Cerebellar cortex (tissue), 1 donor: Measurements from ENCODE around the gene EVL.
"Not testable (repeated sequence)": the region's sequence is repeated elsewhere in the genome, so short reads cannot be mapped to it uniquely, and the experiment has no call there.

Source experiments
- DNase-seq: peaks from one replicate; pipeline ENCODE4 v3.0.0-alpha.2; 2015; ENCODE audit warnings: low spot score

Gene EVL

GRCh38 chr14:100172811-100173210, 107.6 kb downstream of the EVL start:
- no peak for DNase-seq

GRCh38 chr14:100173353-100173752, 108.1 kb downstream of the EVL start:
- no peak for DNase-seq

- no peak for DNase-seq
Observed at GRCh38 chr14:100176811-100177327, 111.6 kb downstream of the EVL start.

- DNase-seq: no peak
Observed at GRCh38 chr14:100178691-100179090, 113.5 kb downstream of the EVL start.

- DNase-seq: not testable (repeated sequence)
Observed at GRCh38 chr14:100180671-100181070, 115.4 kb downstream of the EVL start.

GRCh38 chr14:100181876-100182551, 116.8 kb downstream of the EVL start:
- DNase-seq: not testable (repeated sequence)

GRCh38 chr14:100187247-100187833, 122.1 kb downstream of the EVL start:
- no peak for DNase-seq

- DNase-seq: no peak
Observed at GRCh38 chr14:100188392-100189030, 123.3 kb downstream of the EVL start.

- DNase-seq: no peak
Observed at GRCh38 chr14:100190126-100190525, 124.9 kb downstream of the EVL start.

GRCh38 chr14:100191584-100192249, 126.5 kb downstream of the EVL start:
- DNase-seq: no peak

- DNase-seq: no peak
Observed at GRCh38 chr14:100192250-100192671, 127.0 kb downstream of the EVL start.

- DNase-seq: peak; percentile 99
Observed at GRCh38 chr14:100192672-100193416, 127.6 kb downstream of the EVL start.
